ENCODE results near the gene NKAIN1. TPM values are rescaled to one million over a fixed set of nuclear protein-coding genes. Genes with fewer than 3 reads are reported as not detected.
"Not testable (repeated sequence)": the region's sequence is repeated elsewhere in the genome, so short reads cannot be mapped to it uniquely, and the experiment has no call there.

The NKAIN1 gene
- total RNA-seq, 1 donor from 2014 or later, result 3.5 TPM

DNA sequence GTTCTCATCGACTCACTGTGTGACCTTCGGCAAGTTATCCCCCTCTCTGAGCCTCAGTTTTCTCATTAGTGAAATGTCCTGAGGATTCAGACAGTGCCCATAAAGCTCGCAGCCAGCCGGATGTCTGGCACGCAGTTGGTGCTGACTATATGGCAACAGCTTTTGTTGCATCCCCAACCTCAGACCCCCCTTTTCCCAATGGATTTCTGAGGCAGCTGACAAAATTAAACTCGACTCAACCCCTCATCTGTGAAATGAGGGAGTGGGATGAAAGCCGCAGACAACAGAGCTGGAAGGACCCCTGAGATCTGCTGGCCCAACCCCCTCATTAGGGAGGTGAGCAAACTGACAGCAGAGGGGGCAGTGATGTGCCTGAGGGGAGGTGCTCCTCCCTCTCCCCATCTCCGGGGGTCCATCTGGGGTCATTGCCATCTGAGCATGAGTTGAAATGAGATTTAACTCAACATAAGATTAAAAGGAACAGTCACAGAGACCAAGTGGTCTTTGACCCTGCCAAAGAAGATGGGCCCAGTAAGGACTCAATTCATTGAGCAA lies 40.4 kb downstream of the NKAIN1 start:
- H3K4me1 Mint-ChIP-seq (ENCODE audit: low read depth), result no peaks in the 10 kb centered on the region
- no peaks in the 10 kb centered on the region for H3K9me3 Mint-ChIP-seq (ENCODE audit: low read depth)
- no peak for DNase-seq (ENCODE audit: low spot score)
- peaks cover 2% of the 10 kb centered on the region for H3K27me3 Mint-ChIP-seq (ENCODE audit: low read depth)
- TF ChIP-seq, protein P1, sequence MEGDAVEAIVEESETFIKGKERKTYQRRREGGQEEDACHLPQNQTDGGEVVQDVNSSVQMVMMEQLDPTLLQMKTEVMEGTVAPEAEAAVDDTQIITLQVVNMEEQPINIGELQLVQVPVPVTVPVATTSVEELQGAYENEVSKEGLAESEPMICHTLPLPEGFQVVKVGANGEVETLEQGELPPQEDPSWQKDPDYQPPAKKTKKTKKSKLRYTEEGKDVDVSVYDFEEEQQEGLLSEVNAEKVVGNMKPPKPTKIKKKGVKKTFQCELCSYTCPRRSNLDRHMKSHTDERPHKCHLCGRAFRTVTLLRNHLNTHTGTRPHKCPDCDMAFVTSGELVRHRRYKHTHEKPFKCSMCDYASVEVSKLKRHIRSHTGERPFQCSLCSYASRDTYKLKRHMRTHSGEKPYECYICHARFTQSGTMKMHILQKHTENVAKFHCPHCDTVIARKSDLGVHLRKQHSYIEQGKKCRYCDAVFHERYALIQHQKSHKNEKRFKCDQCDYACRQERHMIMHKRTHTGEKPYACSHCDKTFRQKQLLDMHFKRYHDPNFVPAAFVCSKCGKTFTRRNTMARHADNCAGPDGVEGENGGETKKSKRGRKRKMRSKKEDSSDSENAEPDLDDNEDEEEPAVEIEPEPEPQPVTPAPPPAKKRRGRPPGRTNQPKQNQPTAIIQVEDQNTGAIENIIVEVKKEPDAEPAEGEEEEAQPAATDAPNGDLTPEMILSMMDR (IDR thresholded peaks at IDR 0.05), result no peak
- no peaks in the 10 kb centered on the region for H3K36me3 Mint-ChIP-seq (ENCODE audit: low read depth)
- H3K27ac Mint-ChIP-seq (ENCODE audit: unreplicated experiment), result no peak overlapping the region
- no peak overlapping the region for H3K4me3 Mint-ChIP-seq (ENCODE audit: unreplicated experiment)

DNA sequence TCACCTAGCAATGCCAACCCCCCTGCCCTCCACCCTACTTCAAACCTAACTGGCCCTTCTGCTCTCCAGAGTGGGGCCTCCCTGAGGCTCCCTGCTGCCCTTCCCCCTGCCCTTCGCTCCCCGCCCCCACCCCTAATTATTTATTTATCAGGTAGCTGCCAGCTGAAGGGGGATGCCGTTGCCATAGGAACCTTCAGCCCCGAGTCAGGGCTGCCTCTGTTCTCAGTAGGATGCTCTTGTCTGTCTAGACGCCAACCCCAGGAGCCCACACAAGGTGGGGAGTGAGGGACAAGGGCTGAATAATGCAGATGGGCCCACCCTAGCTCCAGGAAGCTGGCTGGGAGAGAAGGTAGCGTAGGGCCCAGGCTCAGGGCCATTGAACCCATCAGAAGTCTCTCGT lies 41.1 kb downstream of the NKAIN1 start:
- no peaks in the 10 kb centered on the region for H3K36me3 Mint-ChIP-seq (ENCODE audit: low read depth)

DNA sequence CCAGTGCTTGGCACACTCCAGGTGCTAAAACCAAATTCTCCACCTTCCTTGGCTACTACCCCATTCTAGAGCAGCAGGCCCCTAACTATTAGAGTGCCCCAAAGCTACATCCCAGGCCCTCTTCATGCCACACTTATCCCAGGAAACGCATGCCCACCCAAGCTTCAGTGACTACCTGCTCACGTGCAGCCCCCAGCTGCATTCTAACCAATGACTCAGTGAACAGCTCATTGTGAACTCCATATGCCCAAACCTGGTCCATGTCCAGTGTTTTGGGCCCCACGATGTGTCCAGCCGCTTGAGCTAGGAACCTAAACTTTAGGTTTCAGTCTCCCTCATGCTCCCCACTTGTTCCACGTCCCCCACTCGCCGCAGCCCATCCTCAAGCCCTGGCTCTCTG lies 41.5 kb downstream of the NKAIN1 start:
- TF ChIP-seq, protein P1 (IDR thresholded peaks at IDR 0.05), result no peak
- Mint-ChIP-seq H3K4me1 (ENCODE audit: low read depth) (no peaks in the 10 kb centered on the region), H3K27me3 (ENCODE audit: low read depth) (peaks cover 2% of the 10 kb centered on the region), H3K27ac (ENCODE audit: unreplicated experiment) (no peak overlapping the region), H3K36me3 (ENCODE audit: low read depth) (no peaks in the 10 kb centered on the region), H3K9me3 (ENCODE audit: low read depth) (no peaks in the 10 kb centered on the region), H3K4me3 (ENCODE audit: unreplicated experiment) (no peak overlapping the region)
- no peak for DNase-seq (ENCODE audit: low spot score)

More for the DNA sequence above, 41.1 kb downstream of the NKAIN1 start:
- Mint-ChIP-seq H3K27me3 (ENCODE audit: low read depth) (peaks cover 2% of the 10 kb centered on the region), H3K4me1 (ENCODE audit: low read depth) (no peaks in the 10 kb centered on the region), H3K9me3 (ENCODE audit: low read depth) (no peaks in the 10 kb centered on the region), H3K4me3 (ENCODE audit: unreplicated experiment) (no peak overlapping the region), H3K27ac (ENCODE audit: unreplicated experiment) (no peak overlapping the region)
- no peak for DNase-seq (ENCODE audit: low spot score)
- TF ChIP-seq, protein P1 (IDR thresholded peaks at IDR 0.05), result no peak

DNA sequence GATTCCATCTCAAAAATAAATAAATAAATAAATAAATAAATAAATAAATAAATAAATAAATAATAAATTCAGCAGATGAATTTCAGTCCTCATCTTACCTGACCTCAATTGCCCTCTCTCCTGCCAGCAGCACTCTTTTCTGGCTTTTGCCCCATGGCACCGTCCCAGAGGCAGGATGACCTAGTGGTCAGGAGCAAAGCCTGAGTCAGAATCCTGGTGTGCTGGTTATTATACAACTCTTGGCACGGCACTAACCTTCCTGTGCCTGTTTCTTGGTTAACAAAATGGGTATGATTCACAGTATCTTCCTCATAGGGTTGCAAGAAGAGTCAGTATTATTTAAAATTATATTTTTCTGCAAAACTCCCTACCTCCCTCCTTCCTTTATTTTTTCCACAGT lies 43.0 kb downstream of the NKAIN1 start:
- Mint-ChIP-seq H3K27me3 (ENCODE audit: low read depth) (peaks cover 2% of the 10 kb centered on the region), H3K4me3 (ENCODE audit: unreplicated experiment) (no peak overlapping the region), H3K4me1 (ENCODE audit: low read depth) (no peaks in the 10 kb centered on the region), H3K36me3 (ENCODE audit: low read depth) (no peaks in the 10 kb centered on the region), H3K27ac (ENCODE audit: unreplicated experiment) (no peak overlapping the region), H3K9me3 (ENCODE audit: low read depth) (no peaks in the 10 kb centered on the region)
- TF ChIP-seq, protein P1 (IDR thresholded peaks at IDR 0.05), result no peak
- DNase-seq (ENCODE audit: low spot score), result no peak

DNA sequence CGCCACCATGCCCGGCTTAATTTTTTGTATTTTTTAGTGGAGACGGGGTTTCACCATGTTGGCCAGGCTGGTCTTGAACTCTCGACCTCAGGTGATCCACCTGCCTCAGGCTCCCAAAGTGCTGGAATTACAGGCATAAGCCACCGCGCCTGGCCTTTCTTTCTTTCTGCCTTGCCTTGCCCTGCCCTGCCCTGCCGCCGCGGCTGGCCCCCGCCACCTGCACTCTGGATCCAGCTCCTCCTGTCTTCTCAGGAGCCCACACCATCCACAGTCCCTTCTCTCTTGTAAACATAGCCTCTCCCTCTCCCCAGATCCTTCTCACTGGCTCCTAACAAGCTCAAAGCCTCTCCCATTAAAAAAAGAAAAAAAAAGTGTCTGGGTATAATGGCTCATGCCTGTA lies 44.4 kb downstream of the NKAIN1 start:
- not testable (repeated sequence) for H3K36me3 Mint-ChIP-seq (ENCODE audit: low read depth); H3K9me3 Mint-ChIP-seq (ENCODE audit: low read depth); H3K27me3 Mint-ChIP-seq (ENCODE audit: low read depth); H3K4me1 Mint-ChIP-seq (ENCODE audit: low read depth); H3K27ac Mint-ChIP-seq (ENCODE audit: unreplicated experiment); H3K4me3 Mint-ChIP-seq (ENCODE audit: unreplicated experiment); DNase-seq (ENCODE audit: low spot score)

DNA sequence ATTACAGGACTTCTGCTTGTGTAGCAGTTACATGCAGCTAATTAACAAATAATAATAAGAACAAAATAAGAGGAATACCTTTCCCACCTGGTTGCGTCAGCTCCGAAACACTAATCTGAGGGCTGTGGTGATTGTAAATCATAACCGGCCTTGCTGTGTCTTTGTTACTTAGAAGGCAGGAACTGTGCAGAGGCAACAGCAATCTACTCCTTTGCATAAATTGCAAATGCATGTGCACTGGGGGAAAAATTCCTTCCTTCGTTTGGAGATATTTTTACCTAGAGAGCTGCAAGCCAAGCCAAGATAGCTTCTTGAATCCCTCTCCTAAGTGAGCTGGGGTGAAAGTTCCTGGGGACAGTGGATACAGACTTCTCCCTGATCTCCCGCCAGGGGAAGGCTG lies 46.0 kb downstream of the NKAIN1 start:
- no peaks in the 10 kb centered on the region for H3K4me1 Mint-ChIP-seq (ENCODE audit: low read depth)
- H3K4me3 Mint-ChIP-seq (ENCODE audit: unreplicated experiment), result no peak overlapping the region
- no peak for DNase-seq (ENCODE audit: low spot score)
- H3K27me3 Mint-ChIP-seq (ENCODE audit: low read depth), result no peaks in the 10 kb centered on the region
- no peaks in the 10 kb centered on the region for H3K9me3 Mint-ChIP-seq (ENCODE audit: low read depth)
- H3K36me3 Mint-ChIP-seq (ENCODE audit: low read depth), result no peaks in the 10 kb centered on the region
- TF ChIP-seq, protein P1 (IDR thresholded peaks at IDR 0.05), result no peak
- no peak overlapping the region for H3K27ac Mint-ChIP-seq (ENCODE audit: unreplicated experiment)
